Tibial artery (tissue), 4 donors: Measurements from ENCODE around the gene UQCR10.

Experiments used
- DNase-seq, 2 donors: peaks; one replicate each; pipeline ENCODE4 v3.0.0-alpha.2; 2019
- H3K27ac ChIP-seq, 2 donors: fragments of 200-600 bp; sonication (generic) in 1 of 2; 1 replicate in 1 of 2; 2 replicates in 1 of 2; pipeline ENCODE4 v1.5.1; 2018 to 2019; ENCODE audit warnings: mild to moderate bottlenecking in 1 of 2
- H3K27me3 ChIP-seq, 2 donors: fragments of 200-600 bp; sonication (generic) in 1 of 2; one replicate each; pipeline versions ENCODE4 v1.5.1 to v1.6.0; 2016 to 2019
- H3K36me3 ChIP-seq, 3 donors: fragments of 200-600 bp; sonication (generic) in 2 of 3; one replicate each; pipeline ENCODE4 v1.5.1; 2016 to 2019; ENCODE audit warnings: mild to moderate bottlenecking in 2 of 3
- H3K4me1 ChIP-seq, 4 donors: fragments of 200-600 bp; sonication (generic) in 2 of 4; 1 replicate in 3 of 4; 2 replicates in 1 of 4; pipeline ENCODE4 v1.5.1; 2016 to 2019
- H3K4me3 ChIP-seq, 2 donors: fragments of 200-600 bp; sonication (generic) in 1 of 2; 1 replicate in 1 of 2; 2 replicates in 1 of 2; pipeline ENCODE4 v1.5.1; 2018 to 2019; ENCODE audit warnings: mild to moderate bottlenecking in 2 of 2
- H3K9me3 ChIP-seq, 3 donors: fragments of 200-600 bp; sonication (generic) in 1 of 3; one replicate each; pipeline ENCODE4 v1.5.1; 2016 to 2019
- CTCF ChIP-seq, 2 experiments: fragments of 200-600 bp in 1 of 2; fragments of 450-650 bp in 1 of 2; IDR thresholded peaks; one replicate each; pipeline ENCODE4 v1.5.1; 2017 to 2019; ENCODE audit warnings: antibody characterized with exemption in 2 of 2, mild to moderate bottlenecking in 1 of 2, moderate library complexity in 1 of 2
- intact Hi-C: fragments of 100-400 bp; cut with DNase I; formaldehyde crosslinking; loops from one replicate; pipeline ENCODE4 v1.15.0; 2023; ENCODE audit warnings: low total_unique reads

UQCR10 gene

GRCh38 chr22:29793396-29793795, 26.2 kb downstream of the UQCR10 start:
- Histone ChIP-seq H3K27me3 (no peaks in the 10 kb centered on the region), H3K4me3 (no peak overlapping the region), H3K9me3 (no peaks in the 10 kb centered on the region), H3K4me1 (peaks cover 0 to 9% (median 3%) of the 10 kb centered on the region in 4 donors), H3K27ac (no peak overlapping the region), H3K36me3 (peaks cover 43 to 98% (median 94%) of the 10 kb centered on the region in 3 donors)
- intact Hi-C loops, result no loop called here
- DNase-seq, result no peak
- no peak for TF ChIP-seq CTCF (IDR thresholded peaks at IDR 0.05)

GRCh38 chr22:29795663-29796062, 28.5 kb downstream of the UQCR10 start:
- Histone ChIP-seq H3K9me3 (no peaks in the 10 kb centered on the region), H3K36me3 (peaks cover 45 to 98% (median 85%) of the 10 kb centered on the region in 3 donors), H3K4me3 (no peak overlapping the region), H3K27me3 (no peaks in the 10 kb centered on the region), H3K27ac (no peak overlapping the region), H3K4me1 (peaks cover 0 to 26% (median 10%) of the 10 kb centered on the region in 4 donors)
- no peak for DNase-seq
- intact Hi-C loops, result no loop called here
- TF ChIP-seq CTCF (IDR thresholded peaks at IDR 0.05), result no peak

GRCh38 chr22:29797351-29797750, 30.2 kb downstream of the UQCR10 start:
- no peak for DNase-seq
- Histone ChIP-seq H3K36me3 (peaks cover 49 to 98% (median 85%) of the 10 kb centered on the region in 3 donors), H3K4me3 (no peak overlapping the region), H3K9me3 (no peaks in the 10 kb centered on the region), H3K27me3 (no peaks in the 10 kb centered on the region), H3K4me1 (peaks cover 0 to 26% (median 10%) of the 10 kb centered on the region in 4 donors), H3K27ac (no peak overlapping the region)
- intact Hi-C loops, result no loop called here
- no peak for TF ChIP-seq CTCF (IDR thresholded peaks at IDR 0.05)

GRCh38 chr22:29798318-29798717, 31.1 kb downstream of the UQCR10 start:
- Histone ChIP-seq H3K4me3 (no peak overlapping the region), H3K9me3 (no peaks in the 10 kb centered on the region), H3K36me3 (peaks cover 50 to 98% (median 85%) of the 10 kb centered on the region in 3 donors), H3K27me3 (no peaks in the 10 kb centered on the region), H3K4me1 (peaks cover 0 to 26% (median 10%) of the 10 kb centered on the region in 4 donors), H3K27ac (peak overlapping the region; percentile 42 to 74)
- no peak for TF ChIP-seq CTCF (IDR thresholded peaks at IDR 0.05)
- intact Hi-C loops, result no loop called here
- DNase-seq, result no peak

- Histone ChIP-seq H3K4me3 (no peak overlapping the region), H3K27me3 (no peaks in the 10 kb centered on the region), H3K36me3 (peaks cover 53 to 98% (median 85%) of the 10 kb centered on the region in 3 donors), H3K9me3 (no peaks in the 10 kb centered on the region), H3K4me1 (peaks cover 0 to 26% (median 10%) of the 10 kb centered on the region in 4 donors), H3K27ac (peak overlapping the region; percentile 42 to 74)
- intact Hi-C loops, result no loop called here
- no peak for TF ChIP-seq CTCF (IDR thresholded peaks at IDR 0.05)
- no peak for DNase-seq
Observed at GRCh38 chr22:29798801-29799200, 31.6 kb downstream of the UQCR10 start.

- Histone ChIP-seq H3K36me3 (peaks cover 57 to 98% (median 87%) of the 10 kb centered on the region in 3 donors), H3K4me3 (no peak overlapping the region), H3K9me3 (no peaks in the 10 kb centered on the region), H3K27ac (peak overlapping the region; percentile 42 to 74), H3K27me3 (no peaks in the 10 kb centered on the region), H3K4me1 (peaks cover 0 to 26% (median 10%) of the 10 kb centered on the region in 4 donors)
- no peak for TF ChIP-seq CTCF (IDR thresholded peaks at IDR 0.05)
- peak; percentile 93 to 96 for DNase-seq
- intact Hi-C loops, result no loop called here
Observed at GRCh38 chr22:29799217-29799680, 32.1 kb downstream of the UQCR10 start.
